ENCODE results near the gene TMEM248. TPM values are rescaled to one million over a fixed set of nuclear protein-coding genes. Genes with fewer than 3 reads are reported as not detected.
"Not testable (repeated sequence)": the region's sequence is repeated elsewhere in the genome, so short reads cannot be mapped to it uniquely, and the experiment has no call there.

TMEM248 gene
- total RNA-seq (10 to 100 TPM; 44.0 to 64.0 (median 51.9) TPM), polyA plus RNA-seq (10 to 100 TPM; 15.9 to 28.8 TPM)

GRCh38 chr7:66920769-66921395 is at the start of gene TMEM248:
Gene TMEM248, plus strand, starts transcription at chr7:66921225. Its CDS starts 20,641 bp downstream, at chr7:66941866.
- no peaks in the 10 kb centered on the region for H3K36me3 ChIP-seq
- no peak for TF ChIP-seq CTCF (IDR thresholded peaks at IDR 0.05)
- WGBS, 2 donors: 0 to 1% methylated on average over 53 to 67 of the region's 67 CpGs
- no peaks in the 10 kb centered on the region for H3K27me3 ChIP-seq
- intact Hi-C loops (cut with DNase I): no loop called here
- no peaks in the 10 kb centered on the region for H3K9me3 ChIP-seq
- peaks cover 6 to 24% (median 13%) of the 10 kb centered on the region in 3 donors for H3K4me1 ChIP-seq
- ATAC-seq: peak; percentile 95 to 98 (median 97)
- peak within 1 kb of the TSS; percentile 59 to 73 (median 70) for H3K27ac ChIP-seq
- DNase-seq: peak; percentile 83 to 95 (median 92)
- H3K4me3 ChIP-seq: peak within 1 kb of the TSS; percentile 86 to 97 (median 96)
- no peak for FAIRE-seq

GRCh38 chr7:66873476-66873875 is 47.5 kb upstream of the TMEM248 start:
- no peak for FAIRE-seq
- Histone ChIP-seq H3K4me3 (no peak overlapping the region), H3K27ac (no peak overlapping the region), H3K4me1 (no peaks in the 10 kb centered on the region), H3K27me3 (no peaks in the 10 kb centered on the region), H3K36me3 (no peaks in the 10 kb centered on the region), H3K9me3 (no peaks in the 10 kb centered on the region)
- no peak for ATAC-seq
- intact Hi-C loops (cut with DNase I): no loop called here
- DNase-seq: no peak
- WGBS, 2 donors: 88 to 91% methylated on average over 3 of the region's 3 CpGs
- no peak for TF ChIP-seq CTCF (IDR thresholded peaks at IDR 0.05)

GRCh38 chr7:66877577-66878300 is 43.3 kb upstream of the TMEM248 start:
- no peaks in the 10 kb centered on the region for H3K9me3 ChIP-seq
- no peaks in the 10 kb centered on the region for H3K27me3 ChIP-seq
- DNase-seq (no peak), FAIRE-seq (no peak), ATAC-seq (no peak)
- intact Hi-C loops (cut with DNase I): no loop called here
- no peaks in the 10 kb centered on the region for H3K4me1 ChIP-seq
- H3K27ac ChIP-seq: no peak overlapping the region
- peaks cover 0 to 9% (median 0%) of the 10 kb centered on the region in 3 donors for H3K36me3 ChIP-seq
- H3K4me3 ChIP-seq: no peak overlapping the region
- no peak for TF ChIP-seq CTCF (IDR thresholded peaks at IDR 0.05)
- 87 to 88% methylated on average over 1 of the region's 1 CpG for WGBS, 2 donors

GRCh38 chr7:66878301-66878685 is 42.7 kb upstream of the TMEM248 start:
- FAIRE-seq; H3K36me3 ChIP-seq; H3K27ac ChIP-seq; H3K4me3 ChIP-seq; H3K4me1 ChIP-seq; H3K9me3 ChIP-seq; intact Hi-C loops (cut with DNase I); DNase-seq; ATAC-seq; H3K27me3 ChIP-seq: not testable (repeated sequence)
- WGBS, 2 donors: 91 to 92% methylated on average over 7 of the region's 7 CpGs

GRCh38 chr7:66880053-66880452 is 41.0 kb upstream of the TMEM248 start:
- no peak for DNase-seq
- Histone ChIP-seq H3K27ac (no peak overlapping the region), H3K4me3 (no peak overlapping the region), H3K27me3 (no peaks in the 10 kb centered on the region), H3K4me1 (no peaks in the 10 kb centered on the region), H3K9me3 (no peaks in the 10 kb centered on the region), H3K36me3 (peaks cover 0 to 9% (median 0%) of the 10 kb centered on the region in 3 donors)
- no peak for ATAC-seq
- 63 to 65% methylated on average over 5 of the region's 5 CpGs for WGBS, 2 donors
- no peak for TF ChIP-seq CTCF (IDR thresholded peaks at IDR 0.05)
- intact Hi-C loops (cut with DNase I): no loop called here
- FAIRE-seq: no peak

- H3K36me3 ChIP-seq; H3K9me3 ChIP-seq; H3K4me1 ChIP-seq; H3K4me3 ChIP-seq; DNase-seq; FAIRE-seq; intact Hi-C loops (cut with DNase I); ATAC-seq; H3K27ac ChIP-seq; H3K27me3 ChIP-seq: not testable (repeated sequence)
- whole genome bisulfite sequencing, 2 donors: 90 to 91% methylated on average over 6 of the region's 6 CpGs
These were observed 40.4 kb upstream of the TMEM248 start for GRCh38 chr7:66880577-66880976.

Data from pancreas (tissue), 10 donors.